ENCODE results near the gene ZBTB39. TPM values are rescaled to one million over a fixed set of nuclear protein-coding genes. Genes with fewer than 3 reads are reported as not detected.

The ZBTB39 gene
- total RNA-seq, 1 donor from 2014 or later, result 10.6 TPM

Other genes with a start within 250 kb of the ZBTB39 start
- gene HSD17B6, start 243.2 kb downstream of the ZBTB39 start, total RNA-seq, result 1.2 TPM
- 0.31 TPM for gene SDR9C7, start 72.1 kb downstream of the ZBTB39 start, total RNA-seq
- gene RDH16, start 48.9 kb downstream of the ZBTB39 start, total RNA-seq, result 0.62 TPM
- gene TAC3, start 10.0 kb upstream of the ZBTB39 start, total RNA-seq, result 1.6 TPM
- gene MYO1A, start 43.6 kb upstream of the ZBTB39 start, total RNA-seq, result not detected
- 7.6 TPM for gene NEMP1, start 72.2 kb upstream of the ZBTB39 start, total RNA-seq
- 33.2 TPM for gene NAB2, start 82.6 kb upstream of the ZBTB39 start, total RNA-seq
- gene STAT6, start 104.8 kb upstream of the ZBTB39 start, total RNA-seq, result 4.7 TPM
- gene LRP1, start 121.9 kb upstream of the ZBTB39 start, total RNA-seq, result 65.4 TPM
- not detected for gene LRP1-AS, start 141.1 kb upstream of the ZBTB39 start, total RNA-seq
- gene NXPH4, start 210.2 kb upstream of the ZBTB39 start, total RNA-seq, result 0.78 TPM
- 36.2 TPM for gene SHMT2, start 223.2 kb upstream of the ZBTB39 start, total RNA-seq
- 0.94 TPM for gene STAC3, start 244.6 kb upstream of the ZBTB39 start, total RNA-seq